EH (cell line): ENCODE measurements around the gene POLDIP3.

ENCODE experiments used
- DNase-seq: peaks from one replicate; pipeline ENCODE4 v3.0.0-alpha.2; 2015; ENCODE audit warnings: low read depth

The POLDIP3 gene

GRCh38 chr22:42614312-42615091 is at the start of gene POLDIP3:
Gene POLDIP3 (minus strand): TSS chr22:42614883. CDS start chr22:42614857, 26 bp downstream.
- DNase-seq = peak; percentile 98

DNA sequence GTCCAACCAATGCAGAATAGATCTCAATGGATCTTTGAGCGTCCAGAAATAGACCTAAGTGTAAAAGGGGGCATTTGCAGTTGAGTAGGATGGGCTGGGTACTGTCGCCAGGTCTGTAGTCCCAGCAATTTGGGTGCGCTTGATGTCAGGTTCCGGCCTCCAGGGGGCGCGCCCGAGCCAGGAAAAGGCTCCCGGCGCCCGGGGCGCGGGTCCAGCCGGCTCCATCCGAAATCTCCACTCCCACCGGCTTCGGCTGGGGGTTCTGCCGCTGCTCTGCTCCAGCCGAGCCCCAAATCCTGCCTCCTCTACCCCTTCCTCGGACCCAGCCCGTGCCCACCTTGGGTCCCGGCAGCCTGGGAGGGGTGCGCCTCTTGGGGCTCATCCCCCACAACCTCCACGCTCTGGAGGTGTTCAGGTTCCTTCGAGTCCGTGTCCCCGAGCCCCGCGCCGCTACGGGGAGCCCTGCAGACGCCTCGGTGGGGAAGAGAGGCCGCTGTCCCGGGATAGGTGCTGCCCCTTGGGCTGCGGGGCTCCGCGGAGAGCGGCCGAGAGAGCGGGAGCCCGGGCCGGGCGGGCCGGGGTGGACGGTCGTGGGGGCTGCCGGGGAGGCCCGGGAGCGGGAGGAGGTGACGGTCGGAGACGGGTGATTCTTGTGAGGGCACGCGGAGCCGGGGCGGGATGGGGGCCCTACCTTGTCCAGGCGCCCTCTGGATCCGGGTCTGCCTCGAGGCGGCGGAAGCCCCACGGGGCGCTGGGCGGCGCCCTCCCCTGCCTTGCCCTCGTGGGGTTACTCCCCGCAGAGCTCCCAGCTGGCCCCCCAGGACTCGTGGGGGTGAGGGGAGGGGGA is 47.5 kb upstream of the POLDIP3 start:
- DNase-seq = peak; percentile 75

- DNase-seq = no peak
These were observed 41.9 kb upstream of the POLDIP3 start for GRCh38 chr22:42656578-42656977.

DNA sequence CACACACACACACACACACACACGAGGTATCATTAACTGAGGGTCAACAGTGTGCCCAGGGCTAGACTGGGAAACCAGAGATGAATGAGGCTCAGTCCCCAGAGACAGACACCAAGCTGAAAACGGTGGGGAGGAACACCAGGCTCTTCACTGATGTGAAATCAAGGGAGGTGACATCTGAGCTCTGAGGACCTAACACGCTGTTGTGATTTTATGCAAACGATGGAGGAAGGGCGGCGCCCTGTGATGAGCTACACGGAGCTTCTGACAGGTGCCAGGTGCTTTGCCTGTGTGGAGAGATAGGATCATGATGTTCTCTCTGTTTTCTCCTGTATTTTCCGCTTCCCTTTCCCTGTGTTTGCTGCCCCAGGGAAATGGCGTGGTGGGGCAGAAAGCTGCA is 41.0 kb upstream of the POLDIP3 start:
- DNase-seq = no peak

DNA sequence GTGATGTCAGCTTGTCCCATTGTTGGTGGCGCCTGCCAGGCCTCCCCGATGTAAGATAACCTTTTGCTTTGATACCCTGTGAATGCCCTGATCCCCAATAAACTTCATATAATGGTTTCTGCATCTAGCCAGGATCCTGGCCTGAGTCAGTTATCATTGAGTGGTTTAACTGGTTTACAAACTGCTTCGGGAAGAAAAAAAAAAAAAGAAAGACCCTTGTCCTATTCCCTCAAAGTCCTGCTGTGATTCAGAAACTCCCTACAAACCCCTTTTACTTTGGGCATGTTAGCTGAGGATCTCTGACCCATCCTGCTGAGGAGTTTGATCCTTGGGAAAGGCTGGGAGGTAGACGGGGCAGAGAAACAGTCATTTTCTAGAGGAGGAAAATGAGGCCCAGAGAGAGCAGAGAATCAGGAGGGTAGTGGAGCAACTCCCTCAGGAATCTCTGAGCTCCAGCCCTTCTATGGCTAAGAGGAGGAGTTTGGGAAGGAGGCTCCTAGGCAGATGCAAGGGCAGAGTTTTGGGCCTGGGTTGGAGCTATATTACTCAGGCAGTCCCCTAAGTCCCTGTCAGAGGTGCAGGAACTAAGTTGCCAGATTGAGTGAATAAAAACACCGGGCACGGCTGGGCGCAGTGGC is 39.9 kb upstream of the POLDIP3 start:
- no peak for DNase-seq

DNA sequence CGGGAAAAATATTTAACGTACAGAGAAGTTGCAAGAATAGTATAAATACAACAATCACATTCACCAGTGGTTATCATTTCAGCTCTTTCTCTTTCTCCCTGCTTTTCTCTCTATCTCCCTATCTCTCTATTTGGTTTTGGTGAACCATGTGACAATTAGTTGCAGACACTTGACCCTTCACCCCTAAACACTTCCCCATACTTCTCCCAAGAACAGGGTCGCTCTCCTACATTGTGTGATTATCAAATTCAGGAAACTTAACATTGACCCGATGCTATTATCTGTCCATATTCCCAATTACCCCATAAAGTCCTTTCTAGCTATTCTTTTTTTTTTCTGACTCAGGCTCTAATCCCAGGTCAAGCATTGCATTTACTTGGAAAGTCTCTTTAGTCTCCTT is 39.3 kb upstream of the POLDIP3 start:
- DNase-seq = no peak

DNA sequence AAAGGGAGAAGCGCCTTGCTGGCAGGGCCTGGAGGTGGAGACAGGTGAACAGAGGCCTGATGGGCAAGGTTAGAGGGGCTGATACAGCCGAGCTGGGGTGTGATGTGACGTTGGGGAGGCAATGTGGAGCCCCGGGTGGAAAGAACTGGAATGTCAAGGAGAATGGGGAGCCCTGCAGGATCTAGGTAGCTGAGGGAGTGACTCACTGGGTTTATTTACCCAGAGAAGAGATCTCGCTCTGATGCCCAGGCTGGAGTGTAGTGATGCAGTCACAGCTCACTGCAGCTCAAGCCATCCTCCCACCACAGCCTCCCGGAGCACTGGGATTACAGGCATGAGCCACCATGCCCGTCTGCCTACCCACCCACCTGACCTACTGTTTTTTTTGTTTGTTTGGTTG is 36.5 kb upstream of the POLDIP3 start:
- DNase-seq = peak; percentile 59

DNA sequence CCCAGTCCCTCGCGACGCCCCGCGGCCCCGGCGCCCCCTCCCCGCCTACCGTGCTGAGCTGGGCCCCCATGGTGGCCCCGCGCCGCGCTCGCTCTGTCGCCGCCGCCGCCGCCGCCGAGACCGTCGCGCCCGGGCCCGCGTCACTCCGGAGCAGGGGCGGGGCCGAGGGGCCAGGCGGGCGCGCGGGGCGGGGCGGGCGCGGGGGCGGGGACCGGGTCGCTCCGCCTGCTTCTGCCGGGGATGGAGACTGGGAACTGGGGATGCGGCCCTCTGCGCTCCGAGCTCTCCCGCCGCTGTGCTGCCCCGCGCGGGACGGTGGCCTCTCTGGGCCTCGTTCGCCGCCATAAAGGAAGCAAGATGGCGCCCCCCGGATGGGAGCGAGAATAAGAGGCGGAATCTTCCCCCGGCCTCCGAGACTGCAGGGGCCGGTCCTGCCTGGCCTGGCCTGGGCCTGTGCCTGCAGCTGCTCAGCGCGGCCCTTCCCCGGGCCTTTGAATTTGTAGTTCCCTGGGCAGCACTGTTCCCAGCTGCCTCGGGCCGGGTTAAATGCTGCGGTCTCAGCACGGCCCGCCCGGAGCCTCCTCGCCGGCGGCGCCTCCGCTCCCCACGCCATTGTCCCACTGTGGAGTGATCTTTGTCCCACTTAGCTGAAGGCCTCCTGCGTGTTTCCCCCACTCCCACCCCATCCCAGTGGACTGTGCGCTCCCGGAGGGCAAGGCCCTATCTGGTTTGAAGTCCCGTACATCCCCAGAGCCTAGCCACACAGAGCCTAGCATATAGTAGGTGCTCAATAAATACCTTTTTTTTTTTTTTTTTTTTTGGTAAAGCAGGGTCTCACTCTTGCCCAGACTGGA is 34.8 kb upstream of the POLDIP3 start, which contains the start of gene CYB5R3:
CYB5R3 (minus strand) TSS at position 147 of the 854 bp plus-strand sequence; CDS start at position 70, 77 bp downstream.
- peak; percentile 87 for DNase-seq

- peak; percentile 62 for DNase-seq
These were observed 33.9 kb upstream of the POLDIP3 start for GRCh38 chr22:42648368-42649245.

GRCh38 chr22:42648017-42648367 is 33.3 kb upstream of the POLDIP3 start:
- DNase-seq = no peak

- no peak for DNase-seq
These were observed 32.2 kb upstream of the POLDIP3 start for GRCh38 chr22:42646569-42647525.

DNA sequence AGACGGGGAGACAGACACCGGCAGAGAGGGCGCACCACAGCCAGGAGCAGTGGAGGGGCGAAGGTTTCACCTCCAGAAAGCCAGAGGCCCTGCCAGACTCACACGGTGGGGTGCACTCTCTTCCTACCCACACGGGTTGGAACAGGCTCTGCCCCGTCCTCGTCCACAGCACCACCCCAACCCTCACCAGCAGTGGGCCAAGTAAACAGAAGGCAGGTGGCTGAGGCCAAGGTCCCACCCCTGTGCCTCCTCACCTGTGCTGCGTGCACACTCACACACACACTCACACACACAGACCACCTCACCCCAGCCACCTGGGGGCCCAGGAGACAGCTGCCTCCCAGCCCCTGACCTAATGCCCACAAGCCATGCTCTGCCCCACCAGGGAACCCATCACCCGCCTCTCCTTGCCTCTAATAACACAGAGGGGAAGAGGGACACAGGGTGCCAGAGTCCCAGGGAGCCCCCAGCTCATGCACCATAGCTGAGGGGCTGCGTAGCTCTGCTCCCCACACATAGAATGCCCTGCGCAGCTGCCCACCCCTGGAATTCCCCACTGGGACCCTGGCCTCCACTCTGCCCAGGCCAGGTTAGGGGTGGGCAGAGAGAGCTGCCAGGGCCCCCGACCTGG is 31.4 kb upstream of the POLDIP3 start:
- no peak for DNase-seq

DNA sequence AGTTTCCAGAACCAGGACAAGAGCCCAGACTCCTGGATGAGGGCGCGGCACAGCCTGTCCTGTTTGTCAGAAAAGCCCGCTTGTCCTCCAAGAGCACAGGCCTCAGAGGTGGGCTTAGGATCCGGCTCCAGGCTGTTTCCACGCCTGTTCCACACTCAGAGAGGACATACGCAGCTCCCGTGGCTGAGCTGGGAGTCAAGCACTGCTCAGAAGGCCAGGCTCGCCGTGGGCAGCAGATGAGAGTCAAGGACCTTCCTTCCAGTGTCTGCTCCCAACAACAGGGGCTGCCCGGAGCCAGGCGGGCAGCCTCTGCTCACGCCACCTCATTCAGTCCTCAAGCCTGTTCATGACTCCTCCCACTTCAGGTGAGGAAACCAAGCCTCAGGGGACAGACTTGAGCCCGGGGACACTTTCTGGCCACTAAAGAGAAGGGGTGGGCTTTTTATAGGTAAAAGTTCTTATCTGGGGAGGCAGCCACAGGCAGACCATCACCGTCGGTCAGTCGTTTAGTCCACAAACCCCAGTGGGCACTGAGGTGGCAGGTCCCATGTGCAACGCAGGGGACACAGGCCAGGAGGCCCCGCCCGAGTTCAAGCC is 30.8 kb upstream of the POLDIP3 start:
- DNase-seq = no peak

- DNase-seq = peak; percentile 63
These were observed 30.0 kb upstream of the POLDIP3 start for GRCh38 chr22:42644422-42645340.

GRCh38 chr22:42643634-42644421 is 29.1 kb upstream of the POLDIP3 start:
- DNase-seq = no peak

- DNase-seq = no peak
These were observed 28.3 kb upstream of the POLDIP3 start for GRCh38 chr22:42642806-42643633.
